KOPT-K1 (cell line): ENCODE data around the gene LSM14B.

Experiments used
- H3K27ac ChIP-seq: fragments of 200-600 bp; sonication (generic); 2 replicates; pipeline ENCODE4 v1.5.1; 2016; ENCODE audit warnings: antibody characterized with exemption, mild to moderate bottlenecking, low read depth, low read length; ENCODE audit not compliant: poor library complexity, severe bottlenecking
- H3K36me3 ChIP-seq: fragments of 200-600 bp; sonication (generic); 2 replicates; pipeline ENCODE4 v1.5.1; 2017; ENCODE audit warnings: antibody characterized with exemption, mild to moderate bottlenecking, low read length, moderate library complexity; ENCODE audit not compliant: insufficient read depth
- H3K9me3 ChIP-seq: fragments of 200-600 bp; sonication (generic); 2 replicates; pipeline ENCODE4 v1.5.1; 2017; ENCODE audit warnings: antibody characterized with exemption, low read length, mild to moderate bottlenecking; ENCODE audit not compliant: insufficient read depth, poor library complexity, severe bottlenecking

The LSM14B gene

GRCh38 chr20:62170536-62170935 is 48.3 kb downstream of the LSM14B start:
- no peaks in the 10 kb centered on the region for H3K9me3 ChIP-seq
- peaks cover 65% of the 10 kb centered on the region for H3K36me3 ChIP-seq
- H3K27ac ChIP-seq: no peak overlapping the region

GRCh38 chr20:62171245-62171644 is 49.0 kb downstream of the LSM14B start:
- no peak overlapping the region for H3K27ac ChIP-seq
- no peaks in the 10 kb centered on the region for H3K9me3 ChIP-seq
- peaks cover 65% of the 10 kb centered on the region for H3K36me3 ChIP-seq

GRCh38 chr20:62172666-62173065 is 50.4 kb downstream of the LSM14B start:
- Histone ChIP-seq H3K9me3 (no peaks in the 10 kb centered on the region), H3K27ac (no peak overlapping the region), H3K36me3 (peaks cover 62% of the 10 kb centered on the region)

- no peak overlapping the region for H3K27ac ChIP-seq
- no peaks in the 10 kb centered on the region for H3K9me3 ChIP-seq
- peaks cover 55% of the 10 kb centered on the region for H3K36me3 ChIP-seq
These were observed 51.9 kb downstream of the LSM14B start for GRCh38 chr20:62174021-62174804.

DNA sequence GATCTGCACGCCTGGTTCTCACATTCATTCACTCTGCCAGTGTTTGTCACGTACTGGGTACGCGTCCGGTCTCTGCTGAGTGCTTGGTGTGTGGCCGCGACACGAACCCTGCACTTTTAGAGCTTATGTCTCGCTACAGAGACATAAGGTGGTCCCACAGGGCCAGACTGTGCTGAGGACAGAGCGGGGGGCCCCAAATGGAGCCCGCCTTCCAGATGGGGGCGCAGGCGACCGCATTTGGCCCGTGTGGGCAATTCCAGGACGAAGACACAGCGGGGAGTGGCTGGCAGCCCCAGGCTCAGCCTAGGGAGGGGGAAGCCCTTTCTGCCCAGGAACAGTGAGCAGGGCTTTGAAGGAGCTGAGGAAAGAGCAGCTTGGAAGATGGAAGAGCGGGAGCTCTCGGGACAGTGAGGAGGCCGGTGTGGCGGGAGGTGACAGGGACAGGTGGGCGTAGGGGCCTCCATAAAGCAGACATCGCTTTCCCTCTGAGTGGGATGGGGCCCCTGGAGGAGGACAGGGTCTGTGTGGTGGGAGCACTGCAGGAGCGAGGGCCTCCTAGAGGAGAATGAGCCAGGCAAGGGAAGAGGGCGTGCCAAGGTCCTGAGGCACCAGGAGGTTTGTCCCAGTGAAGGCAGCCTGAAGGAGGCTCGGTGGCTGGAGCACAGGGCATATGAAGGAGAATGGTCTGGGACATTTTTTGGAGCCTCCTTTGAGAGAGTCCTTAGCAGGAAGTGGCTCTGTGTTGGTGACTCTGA is 52.8 kb downstream of the LSM14B start:
- H3K36me3 ChIP-seq: peaks cover 52% of the 10 kb centered on the region
- no peak overlapping the region for H3K27ac ChIP-seq
- H3K9me3 ChIP-seq: no peaks in the 10 kb centered on the region

- H3K9me3 ChIP-seq: no peaks in the 10 kb centered on the region
- no peak overlapping the region for H3K27ac ChIP-seq
- H3K36me3 ChIP-seq: peaks cover 52% of the 10 kb centered on the region
These were observed 53.4 kb downstream of the LSM14B start for GRCh38 chr20:62175711-62176110.

DNA sequence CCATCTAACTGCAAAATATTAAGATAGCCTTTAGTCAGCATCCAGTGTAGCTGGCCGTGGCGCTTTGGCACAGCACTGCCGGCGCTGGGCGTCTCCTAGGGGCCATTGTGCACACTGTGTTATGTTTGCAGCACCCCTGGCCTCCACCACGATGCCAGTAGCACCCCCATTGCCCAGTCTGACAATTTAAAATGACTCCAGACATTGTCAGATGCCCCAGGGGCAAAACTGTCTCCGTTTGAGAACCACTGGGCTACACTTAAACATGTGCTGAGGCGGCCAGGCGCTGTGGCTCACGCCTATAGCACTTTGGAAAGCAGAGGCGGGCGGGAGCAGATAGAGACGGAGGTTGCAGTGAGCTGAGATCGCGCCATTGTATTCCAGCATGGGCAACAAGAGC is 54.6 kb downstream of the LSM14B start:
- no peak overlapping the region for H3K27ac ChIP-seq
- H3K36me3 ChIP-seq: peaks cover 52% of the 10 kb centered on the region

GRCh38 chr20:62177307-62177706 is 55.0 kb downstream of the LSM14B start:
- Histone ChIP-seq H3K36me3 (peaks cover 50% of the 10 kb centered on the region), H3K9me3 (no peaks in the 10 kb centered on the region), H3K27ac (no peak overlapping the region)

More for the DNA sequence above, 54.6 kb downstream of the LSM14B start:
- H3K9me3 ChIP-seq: no peaks in the 10 kb centered on the region

DNA sequence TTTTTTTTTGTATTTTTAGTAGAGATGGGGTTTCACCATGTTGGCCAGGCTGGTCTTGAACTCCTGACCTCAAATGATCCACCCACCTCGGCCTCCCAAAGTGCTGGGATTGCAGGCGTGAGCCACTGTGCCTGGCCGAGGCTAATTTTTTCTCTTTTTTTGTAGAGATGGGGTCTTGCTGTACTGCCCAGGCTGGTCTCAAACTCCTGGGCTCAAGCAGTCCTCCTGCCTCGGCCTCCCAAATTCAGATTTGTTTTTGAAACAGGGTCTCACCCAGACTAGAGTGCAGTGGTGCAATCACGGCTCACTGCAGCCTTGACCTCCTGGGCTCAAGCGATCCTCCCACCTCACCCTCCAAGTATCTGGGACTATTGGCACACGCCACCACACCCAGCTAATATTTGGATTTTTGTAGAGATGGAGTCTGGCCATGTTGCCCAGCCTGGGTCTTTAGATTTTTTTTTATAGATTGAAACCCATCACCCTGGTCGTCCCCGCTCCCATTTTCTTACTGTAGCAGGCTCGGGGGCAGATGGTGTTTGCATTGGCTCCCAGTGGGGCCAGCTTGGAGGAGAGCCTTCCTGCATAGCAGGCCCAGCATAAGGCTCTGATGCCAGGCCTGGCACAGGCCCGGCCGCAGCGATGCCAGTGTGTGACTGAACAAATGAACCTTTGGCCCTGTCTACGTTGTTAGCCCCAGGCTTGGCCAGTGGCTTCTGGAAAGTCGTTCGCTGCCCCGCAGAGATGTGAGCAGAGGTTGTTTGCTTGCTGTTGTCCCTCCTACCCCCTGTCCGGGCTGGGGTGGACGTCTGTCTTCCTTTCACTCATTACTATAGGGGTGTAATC is 56.3 kb downstream of the LSM14B start:
- Histone ChIP-seq H3K27ac (no peak overlapping the region), H3K36me3 (peaks cover 42% of the 10 kb centered on the region; the same call in 1 of the 2 replicates), H3K9me3 (no peaks in the 10 kb centered on the region)

GRCh38 chr20:62179162-62179504 is 56.9 kb downstream of the LSM14B start:
- Histone ChIP-seq H3K27ac (no peak overlapping the region), H3K9me3 (no peaks in the 10 kb centered on the region), H3K36me3 (peaks cover 40% of the 10 kb centered on the region; the same call in 1 of the 2 replicates)

DNA sequence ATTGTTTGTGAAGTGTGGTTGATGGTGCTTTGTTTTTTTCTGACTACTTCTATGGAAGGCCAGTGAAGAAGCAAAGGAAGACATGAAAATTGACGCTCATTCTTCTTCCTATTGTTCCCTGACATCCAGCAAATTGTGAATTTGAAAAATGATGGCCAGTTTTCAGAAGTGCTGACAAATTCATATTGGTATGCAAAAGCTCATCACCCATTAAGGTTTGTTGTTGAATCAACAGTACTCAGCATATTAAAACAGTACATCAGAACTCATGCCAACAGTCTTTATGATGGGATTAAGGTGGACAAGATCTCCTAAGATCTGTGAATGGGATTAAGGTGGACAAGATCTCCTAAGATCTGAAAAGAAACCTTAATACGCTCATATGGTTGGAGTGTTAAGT is 59.5 kb downstream of the LSM14B start:
- Histone ChIP-seq H3K9me3 (no peaks in the 10 kb centered on the region), H3K27ac (peak overlapping the region; percentile 91), H3K36me3 (peaks cover 20% of the 10 kb centered on the region; the same call in 1 of the 2 replicates)

GRCh38 chr20:62182469-62183425 is 60.5 kb downstream of the LSM14B start, which contains the start of gene MTG2:
MTG2 (plus strand) TSS chr20:62183028; CDS start chr20:62193421, 10,393 bp downstream.
- H3K36me3 ChIP-seq: peaks cover 13% of the 10 kb centered on the region; the same call in 1 of the 2 replicates
- peak within 1 kb of the TSS; percentile 91 for H3K27ac ChIP-seq
- no peaks in the 10 kb centered on the region for H3K9me3 ChIP-seq

DNA sequence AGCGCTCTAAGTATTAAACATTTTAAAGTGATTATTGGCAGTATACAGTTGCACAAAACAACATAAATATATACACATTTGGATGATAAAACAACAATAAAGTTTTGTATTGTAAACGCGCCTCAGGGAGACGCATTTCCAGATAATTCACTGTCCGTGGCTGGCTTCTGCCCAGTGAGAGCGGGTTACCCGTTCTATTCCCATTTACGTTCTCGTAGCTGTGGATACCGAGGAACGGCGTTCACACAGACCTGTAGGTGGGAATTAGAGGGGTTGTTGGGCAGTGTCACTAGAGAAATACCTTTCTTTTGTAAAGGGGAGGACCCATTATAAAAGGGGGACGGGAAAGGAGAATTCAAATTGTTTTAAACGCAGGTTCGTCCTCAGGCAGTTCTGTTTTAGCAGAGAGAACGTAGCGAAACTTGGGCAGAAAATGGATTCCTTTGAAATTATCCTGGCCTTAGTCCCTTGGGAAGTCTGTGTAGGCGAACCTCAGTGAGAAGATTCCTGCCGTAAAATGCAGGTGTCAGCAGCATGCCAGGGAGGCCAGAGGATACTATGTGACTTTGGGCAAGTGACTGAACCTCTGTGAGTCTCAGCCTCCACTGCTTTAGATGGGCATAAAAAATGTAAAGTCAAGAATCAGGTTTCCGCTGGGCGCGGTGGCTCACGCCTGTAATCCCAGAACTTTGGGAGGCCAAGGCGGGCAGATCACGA is 61.3 kb downstream of the LSM14B start:
- Histone ChIP-seq H3K27ac (peak overlapping the region; percentile 91), H3K36me3 (peaks cover 12% of the 10 kb centered on the region), H3K9me3 (no peaks in the 10 kb centered on the region)
